Measurements from ENCODE around the gene DOK7. TPM values are rescaled to one million over a fixed set of nuclear protein-coding genes. Genes with fewer than 3 reads are reported as not detected.
"Not testable (repeated sequence)": the region's sequence is repeated elsewhere in the genome, so short reads cannot be mapped to it uniquely, and the experiment has no call there.

The DOK7 gene
- total and polyA plus RNA-seq, 2 donors (not counting 3 experiments of a cell fraction or from before 2014, with no cell fraction given), result not detected

DNA sequence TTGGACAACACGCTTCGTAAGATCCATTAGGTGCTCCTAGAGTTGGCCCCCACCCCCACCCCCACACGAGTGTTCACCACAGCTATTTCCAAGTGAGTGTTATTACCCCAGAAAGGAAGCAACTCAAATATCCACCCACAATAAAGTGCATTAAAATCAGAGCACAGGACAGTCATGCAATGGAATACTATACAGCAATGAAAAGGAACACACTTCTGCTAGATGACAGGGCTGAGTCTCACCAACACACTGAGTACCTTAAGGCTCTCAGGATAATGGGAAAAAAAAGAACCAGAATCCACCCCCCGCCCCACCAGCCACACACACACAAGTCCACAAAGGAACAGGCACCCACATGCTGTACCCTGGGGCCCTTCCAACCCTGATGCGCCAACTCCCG lies 48.1 kb downstream of the DOK7 start:
- no TSS peak for BruUV-seq (replicated peaks)
- Histone ChIP-seq H2AFZ (ENCODE audit: low read depth, low read length) (no peak overlapping the region), H3K9me1 (replicated peaks; ENCODE audit: control insufficient read depth, extremely low read depth, insufficient read depth, low read length) (no peaks in the 10 kb centered on the region), H3K4me3 (replicated peaks in 1 of 3; ENCODE audit: insufficient read depth in 1 of 3, low read depth in 1 of 3, low read length in 3 of 3) (no peak overlapping the region), H3K36me3 (ENCODE audit: control insufficient read depth in 2 of 2, extremely low read depth in 1 of 2, insufficient read depth in 2 of 2, low read length in 2 of 2) (peaks cover 11 to 36% of the 10 kb centered on the region in 2 experiments), H4K20me1 (replicated peaks; ENCODE audit: control insufficient read depth, extremely low read depth, insufficient read depth, low read length) (no peaks in the 10 kb centered on the region), H3K9me3 (replicated peaks; ENCODE audit: control insufficient read depth, insufficient read depth, low read length) (no peaks in the 10 kb centered on the region), H3K27ac (ENCODE audit: insufficient read depth, low read depth, low read length) (no peak overlapping the region), H3K79me2 (ENCODE audit: control insufficient read depth, insufficient read depth, low read length) (no peaks in the 10 kb centered on the region), H3K4me1 (ENCODE audit: control insufficient read depth, extremely low read depth, insufficient read depth, low read length) (no peaks in the 10 kb centered on the region), H3K27me3 (ENCODE audit: control insufficient read depth in 2 of 2, insufficient read depth in 2 of 2, low read length in 2 of 2) (no peaks in the 10 kb centered on the region), H3K4me2 (ENCODE audit: insufficient read depth, low read length) (no peak overlapping the region), H3K9ac (replicated peaks; ENCODE audit: extremely low read depth, insufficient read depth, low read length) (no peak overlapping the region)
- intact Hi-C loops (cut with micrococcal nuclease), result no loop called here
- TF ChIP-seq, protein P1, sequence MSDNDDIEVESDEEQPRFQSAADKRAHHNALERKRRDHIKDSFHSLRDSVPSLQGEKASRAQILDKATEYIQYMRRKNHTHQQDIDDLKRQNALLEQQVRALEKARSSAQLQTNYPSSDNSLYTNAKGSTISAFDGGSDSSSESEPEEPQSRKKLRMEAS (IDR thresholded peaks at IDR 0.05; ENCODE audit: insufficient read depth, insufficient read length), result no peak
- TF ChIP-seq POLR2AphosphoS5 (IDR thresholded peaks at IDR 0.05; ENCODE audit: insufficient read depth, low read depth, low read length), result no peak
- TF ChIP-seq EZH2 (IDR thresholded peaks at IDR 0.05; ENCODE audit: borderline replicate concordance, low read depth, low read length, severe bottlenecking), result no peak
- ChIA-PET POLR2A (no interaction called here), CTCF (no interaction called here)
- DNase-seq (ENCODE audit: low read depth, low spot score), result no peak
- dilution Hi-C loops (cut with MboI; ENCODE audit: extremely low pct_ligation_motif_present, low sequenced_read_pairs), result no loop called here
- no peak for FAIRE-seq

DNA sequence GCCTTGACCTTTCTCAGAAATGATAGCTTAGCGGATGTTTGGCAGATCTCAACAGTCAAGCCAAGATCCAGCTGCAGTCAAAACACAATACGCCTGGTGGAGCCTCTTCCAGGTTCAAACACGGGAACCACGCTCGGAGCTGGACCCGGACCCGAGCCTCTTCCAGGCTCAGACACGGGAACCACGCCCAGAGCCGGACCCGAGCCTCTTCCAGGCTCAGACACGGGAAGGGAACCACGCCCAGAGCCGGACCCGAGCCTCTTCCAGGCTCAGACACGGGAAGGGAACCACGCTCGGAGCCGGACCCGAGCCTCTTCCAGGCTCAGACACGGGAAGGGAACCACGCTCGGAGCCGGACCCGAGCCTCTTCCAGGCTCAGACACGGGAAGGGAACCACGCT lies 48.5 kb downstream of the DOK7 start:
- H3K4me1 ChIP-seq (ENCODE audit: control insufficient read depth, extremely low read depth, insufficient read depth, low read length); intact Hi-C loops (cut with micrococcal nuclease); DNase-seq (ENCODE audit: low read depth, low spot score); dilution Hi-C loops (cut with MboI; ENCODE audit: extremely low pct_ligation_motif_present, low sequenced_read_pairs); H2AFZ ChIP-seq (ENCODE audit: low read depth, low read length); POLR2A ChIA-PET; H3K9me1 ChIP-seq (replicated peaks; ENCODE audit: control insufficient read depth, extremely low read depth, insufficient read depth, low read length); H3K27ac ChIP-seq (ENCODE audit: insufficient read depth, low read depth, low read length); CTCF ChIA-PET; FAIRE-seq; H3K79me2 ChIP-seq (ENCODE audit: control insufficient read depth, insufficient read depth, low read length); H3K27me3 ChIP-seq (ENCODE audit: control insufficient read depth in 2 of 2, insufficient read depth in 2 of 2, low read length in 2 of 2); H3K4me3 ChIP-seq (replicated peaks in 1 of 3; ENCODE audit: insufficient read depth in 1 of 3, low read depth in 1 of 3, low read length in 3 of 3); H3K9ac ChIP-seq (replicated peaks; ENCODE audit: extremely low read depth, insufficient read depth, low read length); BruUV-seq (replicated peaks); H3K9me3 ChIP-seq (replicated peaks; ENCODE audit: control insufficient read depth, insufficient read depth, low read length); H4K20me1 ChIP-seq (replicated peaks; ENCODE audit: control insufficient read depth, extremely low read depth, insufficient read depth, low read length); H3K4me2 ChIP-seq (ENCODE audit: insufficient read depth, low read length): not testable (repeated sequence)
- H3K36me3 ChIP-seq (ENCODE audit: control insufficient read depth in 2 of 2, extremely low read depth in 1 of 2, insufficient read depth in 2 of 2, low read length in 2 of 2), result peaks cover 11 to 40% of the 10 kb centered on the region in 2 experiments

Measured in endothelial cell of umbilical vein (primary cell).